PFSK-1 (cell line): ENCODE data around the gene ITPRIP.

ENCODE experiments used
- FOXP2 ChIP-seq: optimal IDR thresholded peaks from 2 replicates; pipeline ENCODE3; 2011; ENCODE audit warnings: borderline replicate concordance, control low read depth, inconsistent platforms; ENCODE audit not compliant: insufficient read depth; ENCODE audit errors: extremely low read length, extremely low read depth
- POLR2AphosphoS5 ChIP-seq: IDR thresholded peaks from 2 replicates; pipeline ENCODE4 v1.6.1; 2012; ENCODE audit warnings: low read depth, mild to moderate bottlenecking, control low read depth, low read length, moderate library complexity
- REST ChIP-seq, 2 experiments: IDR thresholded peaks; 2 replicates each; pipeline versions ENCODE4 v1.6.1 to v1.8.0; 2011 to 2012; ENCODE audit warnings: low read depth in 2 of 2, low read length in 2 of 2, control low read depth in 1 of 2, inconsistent platforms in 1 of 2, mild to moderate bottlenecking in 1 of 2, moderate library complexity in 1 of 2; ENCODE audit not compliant: insufficient read depth in 1 of 2
- SIN3A ChIP-seq: IDR thresholded peaks from 2 replicates; pipeline ENCODE4 v1.6.1; 2012; ENCODE audit warnings: mild to moderate bottlenecking, low read length, moderate library complexity, borderline replicate concordance; ENCODE audit not compliant: insufficient read depth
- TAF1 ChIP-seq: IDR thresholded peaks from 2 replicates; pipeline ENCODE4 v1.6.1; 2012; ENCODE audit warnings: low read length, control low read depth, borderline replicate concordance; ENCODE audit not compliant: insufficient read depth

Gene ITPRIP

GRCh38 chr10:104300002-104300735, 38.1 kb downstream of the ITPRIP start:
- TF ChIP-seq POLR2AphosphoS5 (no peak; the same call in 1 of the 2 replicates), REST (IDR thresholded peaks at IDR 0.05; ENCODE audit: insufficient read depth in 1 of 2, low read depth in 2 of 2, low read length in 2 of 2) (peak in 1 of 2 experiments; percentile 73; a peak in 1 of 4 replicates)

DNA sequence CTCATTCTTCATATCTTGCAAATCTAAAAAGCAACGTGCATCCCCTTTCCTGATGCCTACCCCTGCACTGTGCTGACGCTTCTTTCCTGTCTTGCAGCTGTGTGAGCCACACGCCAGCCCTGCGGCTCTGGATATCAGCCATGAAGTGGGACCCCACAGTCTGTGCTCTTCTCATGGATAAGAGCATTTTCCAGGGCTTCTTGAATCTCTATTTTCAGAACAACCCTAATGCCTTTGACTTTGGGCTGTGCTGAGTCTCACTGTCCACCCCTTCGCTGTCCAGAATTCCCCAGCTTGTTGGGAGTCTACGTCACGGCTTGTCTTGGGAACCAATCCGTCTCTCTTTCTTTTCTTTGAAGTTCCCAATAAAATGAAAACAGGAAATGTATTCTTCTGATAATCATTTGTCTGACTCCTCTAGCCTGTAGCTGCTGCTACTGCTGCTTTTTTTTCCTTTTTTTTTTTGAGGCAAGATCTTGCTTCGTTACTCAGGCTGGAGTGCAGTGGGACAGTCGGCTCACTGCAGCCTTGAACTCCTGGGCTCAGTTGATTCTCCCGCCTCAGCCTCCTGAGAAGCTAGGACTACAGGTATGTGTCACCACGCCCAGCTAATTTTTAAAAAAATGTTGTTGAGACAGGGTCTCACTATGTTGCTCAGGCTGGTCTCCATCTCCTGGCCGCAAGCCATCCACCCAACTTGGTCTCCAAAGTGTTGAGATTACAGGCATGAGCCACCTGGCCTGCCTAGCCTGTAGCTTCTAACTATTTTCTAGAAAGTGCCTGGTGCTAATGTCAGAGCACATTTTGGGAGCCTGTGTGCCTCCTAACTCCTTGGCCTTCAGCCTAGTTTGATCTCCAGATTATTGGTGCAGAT, 39.0 kb downstream of the ITPRIP start:
- TF ChIP-seq SIN3A = no peak
- 0 out of 4 replicates have a peak, but pooled peaks of 1 of the 2 experiments have one; percentile 9 for TF ChIP-seq REST (IDR thresholded peaks at IDR 0.05; ENCODE audit: insufficient read depth in 1 of 2, low read depth in 2 of 2, low read length in 2 of 2)
- TF ChIP-seq TAF1 = 0 out of 2 replicates have a peak, but pooled peaks have one; percentile 23

DNA sequence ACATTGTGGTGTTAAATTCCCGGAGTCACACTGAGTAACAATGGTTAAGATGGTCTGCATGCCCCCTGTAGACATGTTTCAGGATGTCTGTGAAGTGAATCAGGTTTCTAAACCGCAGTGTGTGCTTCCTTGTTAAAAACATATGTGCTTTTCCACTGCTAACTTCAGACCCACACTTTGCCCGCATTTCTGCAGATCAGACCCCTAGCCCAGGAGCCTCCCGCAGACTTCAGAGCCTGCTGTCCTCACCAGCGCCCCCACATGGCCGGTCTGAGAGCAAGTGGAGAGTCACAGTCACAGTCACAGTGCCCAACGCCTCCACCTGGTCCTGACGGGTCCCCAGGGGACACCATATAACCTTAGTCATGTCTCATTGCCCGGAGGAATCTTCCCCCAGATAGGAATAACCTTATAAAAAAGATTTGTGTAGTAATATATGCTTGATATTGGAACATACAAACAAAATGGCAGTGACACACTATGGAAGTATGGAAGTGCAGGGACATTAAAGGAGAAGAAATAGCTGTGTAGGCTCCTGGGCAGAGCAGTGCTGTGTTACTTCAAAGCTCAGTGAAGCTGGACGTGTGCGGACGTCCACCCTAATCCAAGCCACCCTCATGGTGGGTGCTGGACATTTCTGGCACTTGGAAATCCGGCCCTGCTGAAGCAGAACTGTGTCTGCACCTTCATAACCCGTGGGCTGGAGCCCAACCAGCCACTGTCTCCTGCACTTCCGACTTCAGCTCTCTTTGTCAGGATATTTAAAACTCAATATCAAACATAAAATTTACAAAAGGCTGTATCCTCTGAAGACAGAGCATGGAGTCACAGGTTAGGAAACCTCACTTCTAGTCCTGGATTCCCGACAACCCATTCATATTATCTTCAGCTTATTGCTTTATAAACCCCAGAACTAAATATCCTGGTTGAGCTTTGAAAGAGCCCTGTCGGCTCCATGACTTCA, 40.3 kb downstream of the ITPRIP start:
- TF ChIP-seq TAF1 = no peak
- TF ChIP-seq POLR2AphosphoS5 = no peak
- no peak for TF ChIP-seq FOXP2
- no peak for TF ChIP-seq REST (IDR thresholded peaks at IDR 0.05; ENCODE audit: insufficient read depth in 1 of 2, low read depth in 2 of 2, low read length in 2 of 2)
- no peak for TF ChIP-seq SIN3A

GRCh38 chr10:104296687-104297436, 41.4 kb downstream of the ITPRIP start:
- TF ChIP-seq POLR2AphosphoS5 = no peak
- TF ChIP-seq REST (IDR thresholded peaks at IDR 0.05; ENCODE audit: insufficient read depth in 1 of 2, low read depth in 2 of 2, low read length in 2 of 2) = no peak
- TF ChIP-seq FOXP2 = no peak
- TF ChIP-seq SIN3A = no peak
- TF ChIP-seq TAF1 = no peak
